Muscle of leg (tissue), 11 donors: ENCODE data around the gene COL18A1. TPM values are rescaled to one million over a fixed set of nuclear protein-coding genes. Genes with fewer than 3 reads are reported as not detected.

Source experiments
- DNase-seq: peaks from one replicate; pipeline ENCODE4 v3.0.0; 2013
- H3K27ac ChIP-seq: one replicate; pipeline ENCODE4 v1.5.1; 2013; ENCODE audit warnings: mild to moderate bottlenecking, low read length, control low read depth
- H3K27me3 ChIP-seq: one replicate; pipeline ENCODE4 v1.6.1; 2013; ENCODE audit warnings: low read length; ENCODE audit not compliant: control insufficient read depth, insufficient read depth
- H3K36me3 ChIP-seq: one replicate; pipeline ENCODE4 v1.6.1; 2013; ENCODE audit warnings: low read length; ENCODE audit not compliant: control insufficient read depth, insufficient read depth
- H3K4me1 ChIP-seq: one replicate; pipeline ENCODE4 v1.6.1; 2013; ENCODE audit warnings: low read length; ENCODE audit not compliant: control insufficient read depth, insufficient read depth
- H3K4me3 ChIP-seq: one replicate; pipeline ENCODE4 v1.5.1; 2013; ENCODE audit warnings: low read length, control low read depth
- H3K9me3 ChIP-seq: replicated peaks from 2 replicates; pipeline ENCODE4 v1.6.1; 2013; ENCODE audit warnings: low read depth, low read length; ENCODE audit not compliant: control insufficient read depth
- WGBS: methylation state at CpG from one replicate; pipeline ENCODE4 v1.1.5; 2013; ENCODE audit warnings: missing lambda C conversion rate; ENCODE audit not compliant: insufficient coverage; 5-methylcytosine and 5-hydroxymethylcytosine counted together
- polyA plus RNA-seq, 8 donors: library from polyadenylated mRNA; unstranded; fragments of 120-200 nt; gene quantifications; one replicate each; pipeline versions ENCODE4 v1.2.1 to v1.2.3, GENCODE V29; 2013; ENCODE audit warnings: inconsistent platforms in 1 of 8, low replicate concordance in 1 of 8; ENCODE audit not compliant: insufficient read length in 8 of 8, insufficient read depth in 1 of 8
- total RNA-seq: library from RNA; stranded (reverse); fragments of 120-200 nt; gene quantifications from one replicate; pipeline ENCODE4 v1.2.4, GENCODE V29; 2013

The COL18A1 gene
- total and polyA plus RNA-seq, 9 donors, result 58.4 to 141 (median 95.6) TPM

DNA sequence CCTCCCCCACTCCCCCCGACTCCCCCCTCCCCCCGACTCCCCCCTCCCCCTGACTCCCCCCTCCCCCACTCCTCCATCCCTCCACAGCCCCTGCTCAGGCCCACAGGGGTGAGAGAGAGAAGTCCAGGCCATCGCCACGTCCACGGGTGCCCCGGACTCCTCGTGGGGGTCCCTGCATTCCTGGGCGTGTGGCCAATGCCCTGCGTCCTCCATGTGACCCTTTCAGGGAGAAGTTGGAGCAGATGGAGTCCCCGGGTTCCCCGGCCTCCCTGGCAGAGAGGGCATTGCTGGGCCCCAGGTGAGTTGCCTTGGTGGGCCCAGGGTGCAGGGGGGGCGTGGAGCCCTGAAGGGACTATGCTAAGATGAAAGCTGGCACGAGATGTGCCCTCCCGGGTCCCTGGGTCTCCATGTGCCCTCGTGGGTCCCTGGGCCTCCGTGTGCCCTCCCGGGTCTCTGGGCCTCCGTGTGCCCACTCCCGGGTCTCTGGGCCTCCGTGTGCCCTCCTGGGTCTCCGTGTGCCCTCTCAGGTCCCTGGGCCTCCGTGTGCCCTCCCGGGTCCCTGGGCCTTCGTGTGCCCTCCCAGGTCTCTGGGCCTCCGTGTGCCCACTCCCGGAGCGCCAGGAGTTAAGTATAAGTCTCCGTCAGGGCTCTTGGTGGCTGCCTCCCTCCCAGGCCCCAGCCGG lies 85.2 kb downstream of the COL18A1 start:
- no peaks in the 10 kb centered on the region for H3K4me1 ChIP-seq
- no peaks in the 10 kb centered on the region for H3K9me3 ChIP-seq
- 78% methylated on average over 18 of the region's 29 CpGs for WGBS
- no peak for DNase-seq
- H3K27me3 ChIP-seq, result no peaks in the 10 kb centered on the region
- no peak overlapping the region for H3K4me3 ChIP-seq
- no peak overlapping the region for H3K27ac ChIP-seq
- peaks cover 31% of the 10 kb centered on the region for H3K36me3 ChIP-seq

DNA sequence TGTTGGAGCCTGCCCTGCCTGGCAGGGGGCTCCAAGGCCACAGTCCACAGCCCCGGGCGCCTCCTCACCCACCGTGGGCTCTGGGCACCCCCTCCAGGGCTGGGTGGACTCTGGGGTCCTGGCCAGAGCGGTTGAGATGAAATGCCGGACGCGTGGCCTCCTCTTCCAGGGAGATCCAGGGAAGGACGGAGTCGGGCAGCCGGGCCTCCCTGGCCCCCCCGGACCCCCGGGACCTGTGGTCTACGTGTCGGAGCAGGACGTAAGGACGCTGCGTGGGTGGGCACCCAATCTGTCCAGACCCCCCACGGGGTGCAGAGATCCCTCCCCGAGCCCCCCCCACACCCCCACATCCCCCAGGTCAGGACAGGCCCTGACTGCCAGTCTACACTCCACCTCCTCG lies 86.1 kb downstream of the COL18A1 start:
- H3K9me3 ChIP-seq, result no peaks in the 10 kb centered on the region
- no peaks in the 10 kb centered on the region for H3K4me1 ChIP-seq
- peaks cover 32% of the 10 kb centered on the region for H3K36me3 ChIP-seq
- no peak overlapping the region for H3K4me3 ChIP-seq
- H3K27ac ChIP-seq, result no peak overlapping the region
- WGBS, result no CpG with 5 or more reads among the region's 20 CpGs
- DNase-seq, result no peak
- no peaks in the 10 kb centered on the region for H3K27me3 ChIP-seq

DNA sequence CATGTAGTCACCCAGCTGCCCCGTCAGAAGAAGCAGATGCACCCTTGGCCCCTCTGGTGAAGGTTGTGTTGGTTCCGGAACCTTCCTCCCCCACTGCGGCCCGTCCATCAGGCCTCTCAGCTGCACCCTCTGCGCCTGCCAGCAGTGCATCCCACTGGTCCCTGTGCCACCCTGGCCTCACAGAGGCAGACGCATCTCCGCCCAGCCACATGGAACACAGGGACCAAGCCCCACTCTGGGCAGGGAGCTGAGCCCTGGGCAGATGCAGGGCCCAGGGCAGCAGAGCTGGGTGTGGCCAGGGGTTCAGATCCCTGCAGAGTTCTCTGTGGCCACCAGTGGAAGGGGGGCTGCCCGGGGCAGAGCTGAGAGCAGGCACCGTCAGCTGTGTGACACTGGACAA lies 86.7 kb downstream of the COL18A1 start:
- Histone ChIP-seq H3K4me1 (no peaks in the 10 kb centered on the region), H3K4me3 (no peak overlapping the region), H3K27ac (no peak overlapping the region), H3K9me3 (no peaks in the 10 kb centered on the region), H3K36me3 (peaks cover 36% of the 10 kb centered on the region), H3K27me3 (no peaks in the 10 kb centered on the region)
- no peak for DNase-seq
- 82% methylated on average over 4 of the region's 9 CpGs for WGBS

DNA sequence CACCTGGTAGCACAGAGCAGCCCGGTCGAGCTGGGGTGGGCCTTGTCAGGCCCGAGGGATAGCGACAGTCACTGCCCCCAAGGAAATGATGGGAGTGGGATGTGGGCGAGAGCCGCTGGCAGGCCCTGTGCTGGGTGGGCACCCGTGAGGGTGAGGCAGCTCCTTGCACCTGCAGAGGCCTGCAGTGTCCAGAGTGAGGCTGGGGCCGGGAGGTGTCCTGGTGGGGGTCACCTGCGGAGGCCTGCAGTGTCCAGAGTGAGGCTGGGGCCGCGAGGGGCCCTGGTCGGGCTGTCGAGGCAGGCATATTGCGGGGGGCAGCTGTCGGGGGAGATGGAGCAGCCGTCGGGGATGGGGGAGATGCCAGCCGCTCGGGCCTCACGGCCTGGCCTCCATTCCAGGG lies 87.8 kb downstream of the COL18A1 start:
- Histone ChIP-seq H3K4me3 (no peak overlapping the region), H3K27me3 (no peaks in the 10 kb centered on the region), H3K4me1 (no peaks in the 10 kb centered on the region), H3K9me3 (no peaks in the 10 kb centered on the region), H3K27ac (no peak overlapping the region), H3K36me3 (peaks cover 41% of the 10 kb centered on the region)
- 92% methylated on average over 20 of the region's 20 CpGs for WGBS
- DNase-seq, result no peak

DNA sequence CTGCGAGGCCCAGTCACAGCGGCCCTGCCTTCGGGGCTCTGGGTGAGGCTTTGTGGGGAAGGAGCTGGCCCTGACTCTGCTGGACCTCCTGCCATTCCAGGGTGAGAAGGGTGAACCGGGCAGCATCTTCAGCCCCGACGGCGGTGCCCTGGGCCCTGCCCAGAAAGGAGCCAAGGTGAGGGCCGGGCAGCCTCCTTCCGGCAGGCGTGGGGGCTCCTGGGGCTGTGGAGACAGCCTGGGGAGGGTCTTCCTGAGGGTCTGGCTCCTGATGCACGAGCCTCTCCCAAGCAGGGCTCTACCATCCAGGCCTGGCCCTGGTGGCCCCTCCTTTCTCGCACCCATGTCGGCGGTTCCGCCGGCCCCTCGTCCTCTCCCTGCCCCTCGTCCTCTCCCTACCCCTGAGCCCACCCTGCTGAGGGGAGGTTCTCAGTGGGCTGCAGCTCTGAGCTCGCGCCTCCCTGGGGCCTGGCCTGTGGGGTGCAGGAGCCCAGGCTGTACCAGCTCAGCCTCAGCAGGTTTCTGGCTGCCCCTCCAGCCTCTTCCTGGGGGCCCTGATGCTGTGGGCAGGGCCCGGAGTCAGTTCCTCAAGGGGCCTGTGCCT lies 88.5 kb downstream of the COL18A1 start:
- Histone ChIP-seq H3K27me3 (no peaks in the 10 kb centered on the region), H3K9me3 (no peaks in the 10 kb centered on the region), H3K4me1 (no peaks in the 10 kb centered on the region), H3K4me3 (no peak overlapping the region), H3K36me3 (peaks cover 39% of the 10 kb centered on the region), H3K27ac (no peak overlapping the region)
- 90% methylated on average over 18 of the region's 21 CpGs for WGBS
- no peak for DNase-seq

DNA sequence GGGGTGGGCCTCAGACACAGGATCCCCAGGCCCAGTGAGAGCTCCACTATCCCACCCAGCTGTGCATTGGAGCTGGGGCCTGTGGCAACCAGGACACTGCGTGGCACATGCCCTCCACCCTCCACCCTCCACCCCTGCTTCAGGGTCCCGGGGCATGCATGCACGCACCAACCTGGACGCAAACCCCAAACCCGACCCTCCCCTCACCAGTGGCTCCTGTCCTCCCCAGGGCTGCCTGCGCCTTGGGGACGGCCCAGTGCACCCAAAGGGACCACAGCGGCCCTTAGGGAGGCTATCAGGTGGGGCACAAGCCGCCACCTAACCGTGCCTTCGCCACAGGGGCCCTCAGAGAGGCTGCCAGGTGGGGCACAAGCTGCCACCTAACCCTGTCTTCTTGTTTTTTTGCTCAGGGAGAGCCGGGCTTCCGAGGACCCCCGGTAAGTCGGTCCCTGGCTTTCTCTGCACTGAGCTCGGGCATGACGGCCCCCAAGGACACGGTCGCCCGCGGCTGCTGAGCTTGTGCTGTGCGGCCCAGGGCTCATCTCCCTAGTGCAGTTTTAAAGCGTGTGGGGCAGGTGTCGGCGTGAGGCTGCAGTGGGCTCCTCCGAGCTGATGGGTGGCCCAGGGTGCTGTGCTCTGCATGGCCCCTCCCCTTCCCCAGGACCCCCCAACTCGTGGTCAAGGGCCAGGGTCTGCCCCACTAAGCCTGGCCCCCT lies 89.3 kb downstream of the COL18A1 start:
- Histone ChIP-seq H3K36me3 (peaks cover 46% of the 10 kb centered on the region), H3K9me3 (no peaks in the 10 kb centered on the region), H3K27ac (no peak overlapping the region), H3K4me1 (no peaks in the 10 kb centered on the region), H3K4me3 (no peak overlapping the region), H3K27me3 (no peaks in the 10 kb centered on the region)
- DNase-seq, result no peak
- 93% methylated on average over 23 of the region's 27 CpGs for WGBS

- no peaks in the 10 kb centered on the region for H3K27me3 ChIP-seq
- DNase-seq, result no peak
- H3K4me3 ChIP-seq, result no peak overlapping the region
- 90% methylated on average over 25 of the region's 30 CpGs for WGBS
- H3K27ac ChIP-seq, result no peak overlapping the region
- H3K9me3 ChIP-seq, result no peaks in the 10 kb centered on the region
- H3K4me1 ChIP-seq, result no peaks in the 10 kb centered on the region
- H3K36me3 ChIP-seq, result peaks cover 46% of the 10 kb centered on the region
Observed at GRCh38 chr21:45494851-45495680, 90.1 kb downstream of the COL18A1 start.

- DNase-seq, result no peak
- Histone ChIP-seq H3K27ac (no peak overlapping the region), H3K4me3 (no peak overlapping the region), H3K27me3 (no peaks in the 10 kb centered on the region), H3K4me1 (no peaks in the 10 kb centered on the region), H3K36me3 (peaks cover 46% of the 10 kb centered on the region), H3K9me3 (no peaks in the 10 kb centered on the region)
- 76% methylated on average over 18 of the region's 18 CpGs for WGBS
Observed at GRCh38 chr21:45496151-45496967, 91.4 kb downstream of the COL18A1 start.

- 86% methylated on average over 17 of the region's 22 CpGs for WGBS
- H3K27me3 ChIP-seq, result no peaks in the 10 kb centered on the region
- H3K36me3 ChIP-seq, result peaks cover 46% of the 10 kb centered on the region
- no peak overlapping the region for H3K4me3 ChIP-seq
- H3K4me1 ChIP-seq, result no peaks in the 10 kb centered on the region
- H3K9me3 ChIP-seq, result no peaks in the 10 kb centered on the region
- no peak overlapping the region for H3K27ac ChIP-seq
- no peak for DNase-seq
Observed at GRCh38 chr21:45496968-45497845, 92.2 kb downstream of the COL18A1 start.
